KMS-11 (cell line): ENCODE results near the gene ATF4.

ENCODE experiments used
- H2AFZ ChIP-seq: fragments of 200-600 bp; sonication (generic); 2 replicates; pipeline ENCODE4 v1.6.1; 2016; ENCODE audit warnings: antibody characterized with exemption, mixed run types, low read depth
- H3K27ac ChIP-seq: fragments of 200-600 bp; sonication (generic); 2 replicates; pipeline ENCODE4 v1.6.1; 2016; ENCODE audit warnings: mild to moderate bottlenecking, mixed run types
- H3K27me3 ChIP-seq: fragments of 200-600 bp; sonication (generic); 2 replicates; pipeline ENCODE4 v1.6.1; 2017; ENCODE audit warnings: mild to moderate bottlenecking, low read depth, mixed run types, moderate library complexity; ENCODE audit not compliant: insufficient read depth
- H3K36me3 ChIP-seq: fragments of 200-600 bp; sonication (generic); 2 replicates; pipeline ENCODE4 v1.6.1; 2017; ENCODE audit warnings: mild to moderate bottlenecking, mixed run types; ENCODE audit not compliant: insufficient read depth
- H3K4me1 ChIP-seq: fragments of 200-600 bp; sonication (generic); 2 replicates; pipeline ENCODE4 v1.6.1; 2016; ENCODE audit warnings: mild to moderate bottlenecking, low read depth, mixed run types; ENCODE audit not compliant: poor library complexity, severe bottlenecking
- H3K4me2 ChIP-seq: fragments of 200-600 bp; sonication (generic); 2 replicates; pipeline ENCODE4 v1.7.0; 2016; ENCODE audit warnings: mild to moderate bottlenecking, mixed run types
- H3K4me3 ChIP-seq: fragments of 200-600 bp; sonication (generic); IDR thresholded peaks from 2 replicates; pipeline ENCODE4 v1.6.1; 2017; ENCODE audit warnings: low read depth, low read length, mixed read lengths; ENCODE audit not compliant: insufficient read depth
- H3K79me2 ChIP-seq: fragments of 200-600 bp; sonication (generic); 2 replicates; pipeline ENCODE4 v1.6.1; 2016; ENCODE audit warnings: low read depth, mixed run types; ENCODE audit not compliant: insufficient read depth
- H3K9ac ChIP-seq: fragments of 200-600 bp; sonication (generic); 2 replicates; pipeline ENCODE4 v1.6.1; 2016; ENCODE audit warnings: mild to moderate bottlenecking, mixed run types
- H4K20me1 ChIP-seq: fragments of 200-600 bp; sonication (generic); 2 replicates; pipeline ENCODE4 v1.6.1; 2016; ENCODE audit warnings: mild to moderate bottlenecking, mixed run types; ENCODE audit not compliant: insufficient read depth
- TF ChIP-seq, protein P1 (sequence below): fragments of 200-600 bp; sonication (generic); conservative IDR thresholded peaks from 2 replicates; pipeline ENCODE4 v1.6.1; 2017; ENCODE audit warnings: low read depth, mild to moderate bottlenecking, antibody characterized with exemption, low read length, moderate library complexity, mixed read lengths

ATF4 gene

DNA sequence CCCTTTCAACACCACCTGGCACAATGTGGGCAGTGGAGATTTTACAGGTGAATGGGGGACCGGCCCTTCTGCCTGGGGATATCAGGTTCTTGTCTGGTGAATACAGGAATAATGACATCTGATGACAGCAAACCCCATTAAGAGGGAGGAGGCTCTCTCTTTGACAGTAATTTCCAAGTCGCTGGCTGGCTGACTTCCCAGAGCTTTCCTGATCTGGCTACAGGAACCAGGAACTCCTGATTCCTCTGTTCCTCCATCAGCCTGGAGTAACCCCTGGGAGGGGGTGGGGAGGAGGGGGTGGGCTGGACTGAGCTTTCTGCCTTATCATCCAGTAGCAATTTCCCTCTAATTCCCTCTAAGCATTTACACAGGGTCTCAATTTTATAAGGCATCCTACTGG lies 22.0 kb upstream of the ATF4 start:
- Histone ChIP-seq H3K9ac (no peak overlapping the region), H3K27ac (no peak overlapping the region), H4K20me1 (no peaks in the 10 kb centered on the region), H3K27me3 (no peaks in the 10 kb centered on the region), H2AFZ (no peak overlapping the region), H3K79me2 (peaks cover 12% of the 10 kb centered on the region), H3K4me2 (no peak overlapping the region), H3K36me3 (no peaks in the 10 kb centered on the region), H3K4me1 (peaks cover 15% of the 10 kb centered on the region), H3K4me3 (no peak overlapping the region)
- TF ChIP-seq, protein P1, sequence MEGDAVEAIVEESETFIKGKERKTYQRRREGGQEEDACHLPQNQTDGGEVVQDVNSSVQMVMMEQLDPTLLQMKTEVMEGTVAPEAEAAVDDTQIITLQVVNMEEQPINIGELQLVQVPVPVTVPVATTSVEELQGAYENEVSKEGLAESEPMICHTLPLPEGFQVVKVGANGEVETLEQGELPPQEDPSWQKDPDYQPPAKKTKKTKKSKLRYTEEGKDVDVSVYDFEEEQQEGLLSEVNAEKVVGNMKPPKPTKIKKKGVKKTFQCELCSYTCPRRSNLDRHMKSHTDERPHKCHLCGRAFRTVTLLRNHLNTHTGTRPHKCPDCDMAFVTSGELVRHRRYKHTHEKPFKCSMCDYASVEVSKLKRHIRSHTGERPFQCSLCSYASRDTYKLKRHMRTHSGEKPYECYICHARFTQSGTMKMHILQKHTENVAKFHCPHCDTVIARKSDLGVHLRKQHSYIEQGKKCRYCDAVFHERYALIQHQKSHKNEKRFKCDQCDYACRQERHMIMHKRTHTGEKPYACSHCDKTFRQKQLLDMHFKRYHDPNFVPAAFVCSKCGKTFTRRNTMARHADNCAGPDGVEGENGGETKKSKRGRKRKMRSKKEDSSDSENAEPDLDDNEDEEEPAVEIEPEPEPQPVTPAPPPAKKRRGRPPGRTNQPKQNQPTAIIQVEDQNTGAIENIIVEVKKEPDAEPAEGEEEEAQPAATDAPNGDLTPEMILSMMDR: no peak

- H2AFZ ChIP-seq: no peak overlapping the region
- H3K36me3 ChIP-seq: no peaks in the 10 kb centered on the region
- TF ChIP-seq, protein P1: no peak
- H3K4me3 ChIP-seq: no peak overlapping the region
- no peaks in the 10 kb centered on the region for H4K20me1 ChIP-seq
- H3K9ac ChIP-seq: no peak overlapping the region
- H3K79me2 ChIP-seq: peaks cover 16% of the 10 kb centered on the region
- no peak overlapping the region for H3K27ac ChIP-seq
- H3K4me2 ChIP-seq: no peak overlapping the region
- H3K4me1 ChIP-seq: peaks cover 19% of the 10 kb centered on the region
- H3K27me3 ChIP-seq: no peaks in the 10 kb centered on the region
Observed at GRCh38 chr22:39498802-39499201, 21.6 kb upstream of the ATF4 start.

DNA sequence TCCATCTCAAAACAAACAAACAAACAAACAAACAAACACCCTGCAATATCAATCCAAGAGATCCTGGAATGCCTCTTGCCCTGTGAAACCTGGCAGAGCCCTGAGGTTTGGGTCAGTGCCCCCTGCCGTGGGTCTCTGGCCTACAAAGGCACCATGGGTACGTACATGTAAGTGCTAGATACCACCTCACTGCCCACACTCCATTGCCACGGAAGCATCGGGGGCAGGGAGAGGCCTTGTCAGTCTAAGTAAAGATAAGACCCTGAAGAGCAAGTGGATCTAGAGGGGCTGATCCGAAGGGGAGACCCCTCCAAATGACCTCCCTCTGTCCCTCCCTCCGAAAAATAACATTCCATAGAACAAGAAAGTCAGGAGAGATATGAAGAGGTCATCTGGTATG lies 20.3 kb upstream of the ATF4 start:
- H4K20me1 ChIP-seq: no peaks in the 10 kb centered on the region
- H3K4me1 ChIP-seq: peaks cover 23% of the 10 kb centered on the region
- no peak overlapping the region for H3K4me3 ChIP-seq
- H3K9ac ChIP-seq: no peak overlapping the region
- H3K27me3 ChIP-seq: no peaks in the 10 kb centered on the region
- H3K36me3 ChIP-seq: peaks cover 4% of the 10 kb centered on the region; the same call in 1 of the 2 replicates
- H3K4me2 ChIP-seq: no peak overlapping the region
- peaks cover 29% of the 10 kb centered on the region for H3K79me2 ChIP-seq
- TF ChIP-seq, protein P1: no peak
- H3K27ac ChIP-seq: no peak overlapping the region
- no peak overlapping the region for H2AFZ ChIP-seq

GRCh38 chr22:39501644-39502108 lies 18.7 kb upstream of the ATF4 start:
- Histone ChIP-seq H3K36me3 (peaks cover 11% of the 10 kb centered on the region; the same call in 1 of the 2 replicates), H3K9ac (peak overlapping the region; percentile 77; the same call in 1 of the 2 replicates), H2AFZ (peak overlapping the region; percentile 69), H3K79me2 (peaks cover 44% of the 10 kb centered on the region), H3K27me3 (no peaks in the 10 kb centered on the region), H3K27ac (0 out of 2 replicates have a peak overlapping the region, but pooled peaks have one; percentile 52), H3K4me1 (peaks cover 16% of the 10 kb centered on the region), H4K20me1 (no peaks in the 10 kb centered on the region), H3K4me2 (peak overlapping the region; percentile 97), H3K4me3 (no peak overlapping the region)
- TF ChIP-seq, protein P1: no peak
